ENCODE results near the gene SLC6A20. TPM values are rescaled to one million over a fixed set of nuclear protein-coding genes. Genes with fewer than 3 reads are reported as not detected.

Gene SLC6A20
- total RNA-seq, 4 donors from 2014 or later: 0.13 to 0.22 TPM; not detected in 2

DNA sequence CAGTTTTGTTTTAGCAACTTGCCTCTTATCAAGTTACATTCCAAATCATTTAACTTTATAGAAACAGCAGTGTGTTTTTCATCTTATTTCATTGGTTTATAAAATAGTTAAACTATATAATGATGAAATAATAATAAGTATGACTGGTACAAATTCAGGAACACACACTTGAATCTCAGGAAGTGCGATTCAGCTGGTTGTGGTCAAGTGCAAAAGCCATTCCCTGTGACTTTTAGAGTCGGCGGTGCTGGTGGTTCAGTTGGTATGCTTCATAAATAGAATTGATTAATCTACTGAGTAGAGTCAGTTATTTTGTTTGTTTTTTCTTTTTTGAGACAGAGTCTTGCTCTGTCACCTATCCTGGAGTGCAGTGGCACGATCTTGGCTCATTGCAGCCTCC lies 84.4 kb downstream of the SLC6A20 start:
- H3K27ac ChIP-seq: no peak overlapping the region
- no peaks in the 10 kb centered on the region for H3K27me3 ChIP-seq
- no peaks in the 10 kb centered on the region for H3K9me3 ChIP-seq
- DNase-seq: no peak
- TF ChIP-seq, protein P1, sequence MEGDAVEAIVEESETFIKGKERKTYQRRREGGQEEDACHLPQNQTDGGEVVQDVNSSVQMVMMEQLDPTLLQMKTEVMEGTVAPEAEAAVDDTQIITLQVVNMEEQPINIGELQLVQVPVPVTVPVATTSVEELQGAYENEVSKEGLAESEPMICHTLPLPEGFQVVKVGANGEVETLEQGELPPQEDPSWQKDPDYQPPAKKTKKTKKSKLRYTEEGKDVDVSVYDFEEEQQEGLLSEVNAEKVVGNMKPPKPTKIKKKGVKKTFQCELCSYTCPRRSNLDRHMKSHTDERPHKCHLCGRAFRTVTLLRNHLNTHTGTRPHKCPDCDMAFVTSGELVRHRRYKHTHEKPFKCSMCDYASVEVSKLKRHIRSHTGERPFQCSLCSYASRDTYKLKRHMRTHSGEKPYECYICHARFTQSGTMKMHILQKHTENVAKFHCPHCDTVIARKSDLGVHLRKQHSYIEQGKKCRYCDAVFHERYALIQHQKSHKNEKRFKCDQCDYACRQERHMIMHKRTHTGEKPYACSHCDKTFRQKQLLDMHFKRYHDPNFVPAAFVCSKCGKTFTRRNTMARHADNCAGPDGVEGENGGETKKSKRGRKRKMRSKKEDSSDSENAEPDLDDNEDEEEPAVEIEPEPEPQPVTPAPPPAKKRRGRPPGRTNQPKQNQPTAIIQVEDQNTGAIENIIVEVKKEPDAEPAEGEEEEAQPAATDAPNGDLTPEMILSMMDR (IDR thresholded peaks at IDR 0.05): no peak
- no peak for TF ChIP-seq POLR2A (IDR thresholded peaks at IDR 0.05)
- intact Hi-C loops (cut with DNase I): no loop called here
- WGBS, 2 donors: 96% methylated on average over 4 of the region's 4 CpGs
- H3K4me3 ChIP-seq (replicated peaks in 1 of 3): no peak overlapping the region
- peaks cover 19 to 28% of the 10 kb centered on the region in 2 donors for H3K36me3 ChIP-seq
- H3K4me1 ChIP-seq: no peaks in the 10 kb centered on the region

DNA sequence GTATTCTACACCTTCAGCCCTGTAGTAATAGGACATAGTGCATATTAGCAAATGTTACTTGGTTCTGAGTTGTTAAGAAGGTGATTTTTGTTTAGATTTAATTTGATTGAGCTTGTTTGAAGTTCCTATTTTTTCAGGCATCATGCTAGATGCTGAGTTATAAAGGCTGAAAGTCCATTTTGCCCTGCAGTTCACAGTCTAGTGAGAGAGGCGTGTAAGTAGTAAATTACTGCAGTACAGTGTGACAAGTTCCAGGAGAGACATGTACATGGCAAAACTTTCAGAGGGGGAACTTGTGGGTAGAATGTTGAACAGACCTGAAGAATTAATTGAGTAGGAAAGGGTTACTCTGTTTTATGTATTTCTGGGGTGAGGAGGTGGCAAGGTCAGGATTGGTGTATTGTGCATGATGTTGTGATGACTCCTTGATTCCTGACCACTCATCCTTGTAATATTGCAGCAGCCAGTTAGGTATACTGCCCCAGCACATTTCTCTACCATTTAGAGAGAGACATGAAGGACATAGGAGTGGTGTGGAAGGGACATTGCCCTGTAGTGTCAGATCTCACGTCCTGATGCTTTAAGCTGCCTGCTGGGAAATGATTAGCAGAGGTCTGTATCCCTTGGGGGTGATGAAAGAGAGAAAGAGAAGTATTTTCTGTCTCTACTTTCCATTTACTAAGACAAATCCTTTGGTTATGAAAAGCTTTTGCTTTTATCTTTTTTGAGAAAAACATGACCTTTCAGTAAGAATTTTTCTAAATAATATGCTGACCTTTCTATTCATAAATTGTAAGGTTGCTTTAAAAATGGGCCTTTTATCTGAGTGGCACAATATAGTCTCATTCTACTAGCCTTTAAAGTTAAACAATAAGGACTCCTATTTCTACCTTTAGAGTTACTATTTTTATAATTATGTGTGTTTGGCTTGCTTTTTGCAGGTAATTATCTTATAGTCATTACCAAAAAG lies 90.2 kb downstream of the SLC6A20 start:
- no peak for TF ChIP-seq POLR2A (IDR thresholded peaks at IDR 0.05)
- TF ChIP-seq, protein P1 (IDR thresholded peaks at IDR 0.05): no peak
- peaks cover 8 to 13% of the 10 kb centered on the region in 2 donors for H3K4me1 ChIP-seq
- intact Hi-C loops (cut with DNase I): no loop called here
- H3K4me3 ChIP-seq (replicated peaks in 1 of 3): no peak overlapping the region
- H3K27me3 ChIP-seq: no peaks in the 10 kb centered on the region
- no peak for DNase-seq
- no peaks in the 10 kb centered on the region for H3K9me3 ChIP-seq
- 87 to 92% methylated on average over 2 of the region's 2 CpGs for WGBS, 2 donors
- H3K27ac ChIP-seq: no peak overlapping the region
- H3K36me3 ChIP-seq: peaks cover 15 to 23% of the 10 kb centered on the region in 2 donors

Small RNA genes lying within 50 kb of the gene (small RNA-seq; reads per million reads assigned to genes)
- not detected for gene RN7SL145P

Other genes starting within 250 kb of the SLC6A20 start
- gene LIMD1, start 201.8 kb downstream of the SLC6A20 start, total RNA-seq: 10 to 100 TPM; 43.4 to 59.2 (median 52.1) TPM
- gene SACM1L, start 107.1 kb downstream of the SLC6A20 start, total RNA-seq: 100 to 1,000 TPM in 3 of 4 donors, 10 to 100 TPM in 1; 87.0 to 161 (median 111) TPM
- 10 to 100 TPM; 39.5 to 56.5 (median 51.4) TPM for gene LZTFL1, start 45.6 kb upstream of the SLC6A20 start, total RNA-seq
- gene CCR9, start 90.0 kb upstream of the SLC6A20 start, total RNA-seq: not detected
- 1 to 10 TPM; 2.1 to 4.4 (median 3.4) TPM for gene CXCR6, start 146.9 kb upstream of the SLC6A20 start, total RNA-seq
- gene FYCO1, start 199.3 kb upstream of the SLC6A20 start, total RNA-seq: 10 to 100 TPM; 38.2 to 66.6 (median 50.5) TPM
- not detected for gene XCR1, start 230.9 kb upstream of the SLC6A20 start, total RNA-seq